ENCODE results near the gene SYS1. TPM values are rescaled to one million over a fixed set of nuclear protein-coding genes. Genes with fewer than 3 reads are reported as not detected.

The SYS1 gene
- polyA plus RNA-seq, 1 of the 3 experiments (the other 2 are of a cell fraction), result 26.5 TPM

DNA sequence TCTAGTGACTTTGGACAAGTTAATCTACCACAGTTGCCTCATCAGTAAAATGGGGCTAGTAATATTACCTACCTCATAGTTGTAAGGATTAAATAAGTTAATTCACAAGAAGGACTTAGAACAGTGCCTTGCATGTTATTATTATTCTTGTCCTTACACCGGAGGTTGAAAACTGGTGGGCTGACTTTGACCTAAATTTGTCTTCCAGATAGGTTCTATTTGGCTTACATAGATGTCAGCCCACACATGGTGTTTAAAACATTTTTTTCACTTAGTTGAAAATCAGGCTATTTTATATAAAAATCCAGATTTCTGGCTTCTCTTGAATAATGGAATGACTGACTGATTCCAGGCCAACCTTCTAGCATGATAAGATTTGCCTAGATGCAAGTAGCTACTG, 3.2 kb downstream of the SYS1 start (continued):
- TF ChIP-seq, protein P1, sequence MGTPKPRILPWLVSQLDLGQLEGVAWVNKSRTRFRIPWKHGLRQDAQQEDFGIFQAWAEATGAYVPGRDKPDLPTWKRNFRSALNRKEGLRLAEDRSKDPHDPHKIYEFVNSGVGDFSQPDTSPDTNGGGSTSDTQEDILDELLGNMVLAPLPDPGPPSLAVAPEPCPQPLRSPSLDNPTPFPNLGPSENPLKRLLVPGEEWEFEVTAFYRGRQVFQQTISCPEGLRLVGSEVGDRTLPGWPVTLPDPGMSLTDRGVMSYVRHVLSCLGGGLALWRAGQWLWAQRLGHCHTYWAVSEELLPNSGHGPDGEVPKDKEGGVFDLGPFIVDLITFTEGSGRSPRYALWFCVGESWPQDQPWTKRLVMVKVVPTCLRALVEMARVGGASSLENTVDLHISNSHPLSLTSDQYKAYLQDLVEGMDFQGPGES (IDR thresholded peaks at IDR 0.05; ENCODE audit: low read depth, low read length), result no peak
- TF ChIP-seq TAF1 (IDR thresholded peaks at IDR 0.05; ENCODE audit: borderline replicate concordance, low read depth, low read length), result no peak
- no peak for TF ChIP-seq CHD2 (IDR thresholded peaks at IDR 0.05; ENCODE audit: low read length, partially characterized antibody)
- TF ChIP-seq, protein P2, sequence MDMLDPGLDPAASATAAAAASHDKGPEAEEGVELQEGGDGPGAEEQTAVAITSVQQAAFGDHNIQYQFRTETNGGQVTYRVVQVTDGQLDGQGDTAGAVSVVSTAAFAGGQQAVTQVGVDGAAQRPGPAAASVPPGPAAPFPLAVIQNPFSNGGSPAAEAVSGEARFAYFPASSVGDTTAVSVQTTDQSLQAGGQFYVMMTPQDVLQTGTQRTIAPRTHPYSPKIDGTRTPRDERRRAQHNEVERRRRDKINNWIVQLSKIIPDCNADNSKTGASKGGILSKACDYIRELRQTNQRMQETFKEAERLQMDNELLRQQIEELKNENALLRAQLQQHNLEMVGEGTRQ (IDR thresholded peaks at IDR 0.05; ENCODE audit: borderline replicate concordance, low read depth, low read length), result no peak
- no peak for TF ChIP-seq TEAD4 (IDR thresholded peaks at IDR 0.05; ENCODE audit: borderline replicate concordance, insufficient read depth)

DNA sequence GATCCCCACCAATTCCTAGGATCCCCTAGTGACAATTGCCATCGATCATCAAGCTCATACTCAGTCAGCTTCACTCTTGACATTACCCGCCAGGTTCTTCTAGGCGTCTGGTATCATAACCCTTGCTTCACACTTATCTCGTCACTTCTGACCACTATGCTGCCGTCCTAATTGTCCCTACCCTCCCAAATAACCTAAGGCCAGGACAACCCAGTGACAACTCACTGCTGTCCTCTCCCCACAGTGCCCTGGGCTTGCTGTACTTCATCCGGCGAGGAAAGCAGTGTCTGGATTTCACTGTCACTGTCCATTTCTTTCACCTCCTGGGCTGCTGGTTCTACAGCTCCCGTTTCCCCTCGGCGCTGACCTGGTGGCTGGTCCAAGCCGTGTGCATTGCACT, 3.7 kb downstream of the SYS1 start:
- WGBS (ENCODE audit: low lambda C conversion rate), result 93% methylated on average over 11 of the region's 11 CpGs

More for the DNA sequence above, 3.7 kb downstream of the SYS1 start:
- Histone ChIP-seq H2AFZ (ENCODE audit: low read depth) (no peak overlapping the region), H3K4me2 (no peak overlapping the region), H3K4me3 (ENCODE audit: low read depth in 2 of 2, low read length in 1 of 2) (no peak overlapping the region), H3K36me3 (replicated peaks in 1 of 2; ENCODE audit: control insufficient read depth in 1 of 2, insufficient read depth in 2 of 2, low read length in 1 of 2) (peaks cover 32 to 41% of the 10 kb centered on the region in 2 experiments), H3K4me1 (ENCODE audit: control insufficient read depth in 1 of 2, insufficient read depth in 2 of 2, low read depth in 1 of 2, low read length in 1 of 2) (peaks cover 0 to 9% of the 10 kb centered on the region in 2 experiments; a peak in 1 of 4 replicates), H3K27ac (ENCODE audit: low read depth in 2 of 2, low read length in 1 of 2) (no peak overlapping the region), H3K9me3 (no peaks in the 10 kb centered on the region), H3K79me2 (ENCODE audit: insufficient read depth) (peaks cover 27% of the 10 kb centered on the region), H3K27me3 (ENCODE audit: insufficient read depth) (no peaks in the 10 kb centered on the region), H3F3A (replicated peaks; ENCODE audit: insufficient read depth) (no peaks in the 10 kb centered on the region), H3K9me2 (no peaks in the 10 kb centered on the region), H4K20me1 (ENCODE audit: insufficient read depth) (no peaks in the 10 kb centered on the region), H3K9ac (no peak overlapping the region)
- ChIA-PET POLR2A (no interaction called here), CTCF (interaction anchor here (0.9 to 15.6 kb wide), 6 partner anchors 10 to 405 kb away, joined by 3 to 143 read pairs (median 4); no protein-coding TSS in a partner anchor)
- TF ChIP-seq JUND (IDR thresholded peaks at IDR 0.05) (no peak), POLR2AphosphoS5 (IDR thresholded peaks at IDR 0.05; ENCODE audit: low read depth, low read length) (no peak), RXRA (IDR thresholded peaks at IDR 0.05; ENCODE audit: borderline replicate concordance, low read depth) (no peak), FOXJ3 (CRISPR knock-in tag; IDR thresholded peaks at IDR 0.05) (no peak), MEF2A (IDR thresholded peaks at IDR 0.05; ENCODE audit: borderline replicate concordance, low read depth) (no peak), NFIC (IDR thresholded peaks at IDR 0.05; ENCODE audit: borderline replicate concordance) (no peak), RAD21 (IDR thresholded peaks at IDR 0.05; ENCODE audit: low read length) (no peak), SMC3 (IDR thresholded peaks at IDR 0.05; ENCODE audit: low read depth, low read length) (no peak), YY1 (IDR thresholded peaks at IDR 0.05; ENCODE audit: low read depth) (no peak), GABPA (IDR thresholded peaks at IDR 0.05; ENCODE audit: low read depth) (no peak), EZH2phosphoT487 (IDR thresholded peaks at IDR 0.05; ENCODE audit: borderline replicate concordance, low read depth) (no peak)
- TF ChIP-seq, protein P3, sequence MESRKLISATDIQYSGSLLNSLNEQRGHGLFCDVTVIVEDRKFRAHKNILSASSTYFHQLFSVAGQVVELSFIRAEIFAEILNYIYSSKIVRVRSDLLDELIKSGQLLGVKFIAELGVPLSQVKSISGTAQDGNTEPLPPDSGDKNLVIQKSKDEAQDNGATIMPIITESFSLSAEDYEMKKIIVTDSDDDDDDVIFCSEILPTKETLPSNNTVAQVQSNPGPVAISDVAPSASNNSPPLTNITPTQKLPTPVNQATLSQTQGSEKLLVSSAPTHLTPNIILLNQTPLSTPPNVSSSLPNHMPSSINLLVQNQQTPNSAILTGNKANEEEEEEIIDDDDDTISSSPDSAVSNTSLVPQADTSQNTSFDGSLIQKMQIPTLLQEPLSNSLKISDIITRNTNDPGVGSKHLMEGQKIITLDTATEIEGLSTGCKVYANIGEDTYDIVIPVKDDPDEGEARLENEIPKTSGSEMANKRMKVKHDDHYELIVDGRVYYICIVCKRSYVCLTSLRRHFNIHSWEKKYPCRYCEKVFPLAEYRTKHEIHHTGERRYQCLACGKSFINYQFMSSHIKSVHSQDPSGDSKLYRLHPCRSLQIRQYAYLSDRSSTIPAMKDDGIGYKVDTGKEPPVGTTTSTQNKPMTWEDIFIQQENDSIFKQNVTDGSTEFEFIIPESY (IDR thresholded peaks at IDR 0.05; ENCODE audit: borderline replicate concordance, low read depth), result no peak
- TF ChIP-seq, protein P4, sequence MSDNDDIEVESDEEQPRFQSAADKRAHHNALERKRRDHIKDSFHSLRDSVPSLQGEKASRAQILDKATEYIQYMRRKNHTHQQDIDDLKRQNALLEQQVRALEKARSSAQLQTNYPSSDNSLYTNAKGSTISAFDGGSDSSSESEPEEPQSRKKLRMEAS (IDR thresholded peaks at IDR 0.05; ENCODE audit: low read depth), result no peak
- TF ChIP-seq, protein P2 (IDR thresholded peaks at IDR 0.05; ENCODE audit: borderline replicate concordance, low read depth, low read length), result no peak
- DNase-seq, result no peak
